ENCODE data around the gene SURF1.

GRCh38 chr9:133393399-133393798, 37.1 kb upstream of the SURF1 start:
- TF ChIP-seq CTCF (conservative IDR thresholded peaks at IDR 0.05) (no peak), EZH2 (IDR thresholded peaks at IDR 0.05; ENCODE audit: low read depth) (no peak)

All from PC-9 (cell line).